Ovary (tissue), 9 donors: ENCODE results near the gene MYRIP. TPM values are rescaled to one million over a fixed set of nuclear protein-coding genes. Genes with fewer than 3 reads are reported as not detected.

Experiments used
- DNase-seq, 5 donors: peaks; one replicate each; pipeline ENCODE4 v3.0.0-alpha.2; 2019 to 2020
- H3K27ac ChIP-seq, 2 donors: fragments of 200-600 bp; one replicate each; pipeline versions ENCODE4 v1.5.1 to v1.8.0; 2019 to 2022
- H3K27me3 ChIP-seq: fragments of 200-600 bp; one replicate; pipeline ENCODE4 v1.8.0; 2022
- H3K36me3 ChIP-seq: fragments of 200-600 bp; sonication (generic); one replicate; pipeline ENCODE4 v1.5.1; 2019
- H3K4me1 ChIP-seq: one replicate; pipeline ENCODE4 v1.8.1; 2013; ENCODE audit warnings: mild to moderate bottlenecking, moderate library complexity; ENCODE audit not compliant: insufficient read depth
- H3K4me3 ChIP-seq: fragments of 200-600 bp; sonication (generic); one replicate; pipeline ENCODE4 v1.5.1; 2017
- H3K9me3 ChIP-seq, 2 donors: fragments of 200-600 bp in 1 of 2; sonication (generic) in 1 of 2; one replicate each; pipeline versions ENCODE4 v1.5.1 to v1.8.1; 2013 to 2019; ENCODE audit warnings: mild to moderate bottlenecking in 1 of 2, moderate library complexity in 1 of 2
- CTCF ChIP-seq, 3 donors: fragments of 450-650 bp in 2 of 3; fragments of 200-600 bp in 1 of 3; IDR thresholded peaks; one replicate each; pipeline versions ENCODE4 v1.5.1 to v1.8.0; 2016 to 2022; ENCODE audit warnings: antibody characterized with exemption in 3 of 3, mild to moderate bottlenecking in 1 of 3
- EP300 ChIP-seq: sonication (generic); formaldehyde crosslinking; IDR thresholded peaks from one replicate; pipeline ENCODE4 v1.6.1; 2017; ENCODE audit warnings: antibody characterized with exemption
- POLR2A ChIP-seq: fragments of 450-650 bp; IDR thresholded peaks from one replicate; pipeline ENCODE4 v1.6.1; 2017; ENCODE audit warnings: antibody characterized with exemption, mild to moderate bottlenecking, moderate library complexity
- WGBS, 3 donors: extraction: QIAGEN DNeasy Blood & Tissue Kit in 1 of 3; methylation state at CpG; one replicate each; pipeline versions ENCODE4 v1.1.5 to v1.1.7; 2013 to 2017; 5-methylcytosine and 5-hydroxymethylcytosine counted together
- intact Hi-C, 4 donors: fragments of 100-400 bp; cut with DNase I; formaldehyde crosslinking; loops; one replicate each; pipeline versions ENCODE4 v1.11.0 to v1.15.1; 2022 to 2023
- polyA plus RNA-seq, 2 donors: library from polyadenylated mRNA; stranded (reverse); fragments of 200-250 nt in 1 of 2; fragments of 350-450 nt in 1 of 2; fragmentation: Illumina TruSeq in 1 of 2; extraction: RNeasy Lipid Tissue Mini Kit (QIAGEN cat#74804) in 1 of 2; gene quantifications; one replicate each; pipeline ENCODE4 v1.2.3, GENCODE V29; 2013 to 2014
- total RNA-seq, 7 donors: library from RNA; depleted of rRNA in 2 of 7; stranded (reverse); fragments of >200 nt in 2 of 7; fragmentation: NEBNext Ultra II Directional in 3 of 7; extraction: Animal tissue kit (Norgen Biotek cat#: 25700) in 3 of 7; gene quantifications; one replicate each; pipeline versions ENCODE4 v1.1.0 to v1.2.4, GENCODE V29; 2016 to 2023
- donor health status: DM: no; HTN: no; CAD: no; lungs with moderate emphysema.
- donor health status: DM: no; HTN: no; CAD: no.
- donor health status: Bipolar disorder and iron deficiency.
- donor health status: DM: yes; HTN: yes; CAD: no.
- donor health status: DM: no; HTN: no; CAD: no.
- donor health status: DM: yes; HTN: yes; CAD: no.

The MYRIP gene
- total and polyA plus RNA-seq, 9 donors, result 2.8 to 8.4 (median 4.5) TPM

GRCh38 chr3:39971559-39972031, 162.2 kb downstream of the MYRIP start:
- intact Hi-C loops, result no loop called here
- no peak for TF ChIP-seq EP300
- no peak for TF ChIP-seq CTCF (IDR thresholded peaks at IDR 0.05)
- no peak for TF ChIP-seq POLR2A
- H3K9me3 ChIP-seq, result no peaks in the 10 kb centered on the region
- WGBS, 3 donors, result 79 to 80% (median 80%) methylated on average over 3 of the region's 3 CpGs
- no peaks in the 10 kb centered on the region for H3K4me1 ChIP-seq
- no peak overlapping the region for H3K4me3 ChIP-seq
- H3K36me3 ChIP-seq, result no peaks in the 10 kb centered on the region
- no peak for DNase-seq
- no peaks in the 10 kb centered on the region for H3K27me3 ChIP-seq
- no peak overlapping the region for H3K27ac ChIP-seq

- Histone ChIP-seq H3K9me3 (no peaks in the 10 kb centered on the region), H3K27me3 (no peaks in the 10 kb centered on the region), H3K4me3 (no peak overlapping the region), H3K4me1 (no peaks in the 10 kb centered on the region), H3K27ac (no peak overlapping the region), H3K36me3 (no peaks in the 10 kb centered on the region)
- no peak for TF ChIP-seq POLR2A
- intact Hi-C loops, result no loop called here
- no peak for DNase-seq
- WGBS, 3 donors, result 85 to 86% (median 85%) methylated on average over 5 of the region's 5 CpGs
Measured at GRCh38 chr3:39972508-39972907, 163.1 kb downstream of the MYRIP start.

- 60 to 64% (median 63%) methylated on average over 6 of the region's 6 CpGs for WGBS, 3 donors
- intact Hi-C loops, result no loop called here
- H3K27ac ChIP-seq, result no peak overlapping the region
- no peak overlapping the region for H3K4me3 ChIP-seq
- H3K9me3 ChIP-seq, result no peaks in the 10 kb centered on the region
- peaks cover 1% of the 10 kb centered on the region for H3K4me1 ChIP-seq
- H3K27me3 ChIP-seq, result no peaks in the 10 kb centered on the region
- no peak for DNase-seq
- no peak for TF ChIP-seq CTCF (IDR thresholded peaks at IDR 0.05)
- no peak for TF ChIP-seq EP300
- TF ChIP-seq POLR2A, result no peak
- H3K36me3 ChIP-seq, result no peaks in the 10 kb centered on the region
Measured at GRCh38 chr3:39977058-39977794, 167.8 kb downstream of the MYRIP start.

- TF ChIP-seq CTCF (IDR thresholded peaks at IDR 0.05) (no peak), POLR2A (no peak), EP300 (no peak)
- intact Hi-C loops, result no loop called here
- DNase-seq, result no peak
- no peaks in the 10 kb centered on the region for H3K9me3 ChIP-seq
- H3K4me1 ChIP-seq, result peaks cover 1% of the 10 kb centered on the region
- WGBS, 3 donors, result 24 to 37% (median 36%) methylated on average over 3 of the region's 3 CpGs
- H3K4me3 ChIP-seq, result no peak overlapping the region
- no peaks in the 10 kb centered on the region for H3K27me3 ChIP-seq
- H3K27ac ChIP-seq, result no peak overlapping the region
- no peaks in the 10 kb centered on the region for H3K36me3 ChIP-seq
Measured at GRCh38 chr3:39978308-39978707, 168.9 kb downstream of the MYRIP start.

GRCh38 chr3:39980058-39980457, 170.6 kb downstream of the MYRIP start:
- no peaks in the 10 kb centered on the region for H3K36me3 ChIP-seq
- H3K27ac ChIP-seq, result no peak overlapping the region
- peaks cover 1% of the 10 kb centered on the region for H3K4me1 ChIP-seq
- DNase-seq, result no peak
- H3K4me3 ChIP-seq, result no peak overlapping the region
- no peaks in the 10 kb centered on the region for H3K9me3 ChIP-seq
- TF ChIP-seq EP300, result no peak
- TF ChIP-seq POLR2A, result no peak
- no peak for TF ChIP-seq CTCF (IDR thresholded peaks at IDR 0.05)
- H3K27me3 ChIP-seq, result no peaks in the 10 kb centered on the region
- intact Hi-C loops, result no loop called here
- 70 to 87% (median 87%) methylated on average over 4 of the region's 4 CpGs for WGBS, 3 donors
